Head of caudate nucleus (tissue), 42 donors: ENCODE measurements around the gene DNAH3.

Source experiments
- DNase-seq, 42 donors: peaks; one replicate each; pipeline versions ENCODE4 v3.0.0 to v3.0.0-alpha.2; 2020 to 2021; ENCODE audit warnings: mixed read lengths in 7 of 42
- intact Hi-C: fragments of 100-400 bp; cut with DNase I; formaldehyde crosslinking; loops from one replicate; pipeline ENCODE4 v1.15.0; 2022

Gene DNAH3

GRCh38 chr16:20901436-20902112 is 249.1 kb downstream of the DNAH3 start:
- peak in 41 of 42 donors; percentile 8 to 67 (median 38) for DNase-seq
- intact Hi-C loops: no loop called here

GRCh38 chr16:20901068-20901435 is 249.6 kb downstream of the DNAH3 start:
- intact Hi-C loops: no loop called here
- no peak for DNase-seq

DNA sequence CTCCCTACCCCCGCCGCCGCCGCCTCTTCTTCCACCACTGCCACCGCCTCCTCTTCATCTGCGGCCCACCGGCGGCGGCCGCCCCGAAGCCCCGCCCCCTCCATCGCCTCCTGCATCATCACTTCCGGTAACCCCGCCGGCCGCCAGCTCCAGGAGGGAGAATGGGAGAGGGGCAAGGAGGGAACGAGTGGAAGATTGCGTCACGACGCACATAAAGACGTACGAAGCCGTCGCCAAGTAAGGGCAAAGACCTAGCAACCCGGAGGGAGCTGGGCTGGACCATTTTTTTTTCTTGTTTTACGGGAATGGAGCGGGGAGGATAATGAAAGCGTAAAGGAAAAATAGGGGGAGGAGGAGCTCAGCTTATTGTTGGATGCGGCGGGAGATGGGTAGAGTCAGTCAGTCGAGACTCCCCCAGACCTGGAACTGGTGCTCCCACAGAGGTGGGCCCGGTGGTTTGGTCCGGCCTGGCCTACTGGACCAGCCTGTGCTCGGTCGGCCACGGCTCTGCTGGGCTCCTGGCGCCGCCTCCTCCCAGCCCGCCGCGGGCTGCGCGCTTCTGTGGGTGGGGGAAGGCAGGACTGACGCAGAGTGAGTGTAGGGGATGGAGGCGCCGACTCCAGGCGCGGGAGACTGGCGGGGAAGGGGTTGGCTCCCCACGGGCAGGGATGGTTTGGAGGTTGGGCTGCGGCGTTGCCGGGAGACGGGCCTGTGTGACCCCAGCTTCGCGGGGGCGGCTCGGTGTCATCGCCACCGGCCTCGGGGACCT is 250.2 kb downstream of the DNAH3 start, which contains the start of the genes DCUN1D3 and LYRM1:
Gene DCUN1D3, minus strand, starts transcription at position 60 of the 769 bp plus-strand sequence. CDS start 37,820 bp downstream, outside the sequence.
Gene LYRM1, plus strand, starts transcription at position 473 of the 769 bp plus-strand sequence. CDS start 14,785 bp downstream, outside the sequence.
- intact Hi-C loops: no loop called here
- DNase-seq: peak; percentile 89 to 98 (median 96)

GRCh38 chr16:20899477-20900298 is 251.0 kb downstream of the DNAH3 start:
- intact Hi-C loops: no loop called here

GRCh38 chr16:20899071-20899470 is 251.6 kb downstream of the DNAH3 start:
- intact Hi-C loops: no loop called here
- DNase-seq: peak in 1 of 42 donors; percentile 11

More at GRCh38 chr16:20899477-20900298, 251.0 kb downstream of the DNAH3 start:
- DNase-seq: peak in 17 of 42 donors; percentile 7 to 53 (median 18)

GRCh38 chr16:20897922-20898321 is 252.7 kb downstream of the DNAH3 start:
- intact Hi-C loops: no loop called here
- no peak for DNase-seq

DNA sequence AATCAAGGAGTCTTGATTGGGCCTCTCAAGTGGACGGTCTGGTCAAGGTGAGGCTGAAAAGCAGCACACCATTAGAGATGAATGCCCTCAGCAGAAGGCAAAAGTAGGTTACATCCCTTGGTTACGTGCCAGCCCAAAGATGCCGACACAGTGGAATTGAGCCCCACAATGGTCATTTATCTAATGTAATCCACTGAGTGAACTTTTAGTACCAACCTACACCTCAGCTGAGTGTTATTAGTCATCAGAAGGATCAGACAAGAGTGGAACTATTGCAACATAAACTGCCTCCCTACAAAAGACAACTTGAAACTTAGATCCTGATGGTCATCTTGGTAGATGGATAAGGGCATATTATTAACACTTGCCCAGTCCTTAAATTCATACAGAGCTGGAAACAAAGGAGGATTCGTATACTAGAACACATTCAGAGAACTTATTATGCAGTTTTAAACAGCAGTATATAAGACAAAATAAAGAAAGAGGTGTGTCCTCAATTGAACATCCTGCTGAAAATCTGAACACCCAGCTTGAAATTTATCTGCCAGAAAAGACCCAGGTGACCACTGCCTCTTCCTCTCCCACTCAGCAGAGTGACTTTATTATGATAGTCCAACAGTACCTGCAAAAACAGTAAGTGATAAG is 253.3 kb downstream of the DNAH3 start:
- intact Hi-C loops: no loop called here
- no peak for DNase-seq

- DNase-seq: no peak
- intact Hi-C loops: no loop called here
Observed at GRCh38 chr16:20894388-20894787, 256.3 kb downstream of the DNAH3 start.

- intact Hi-C loops: no loop called here
- no peak for DNase-seq
Observed at GRCh38 chr16:20889625-20890275, 260.9 kb downstream of the DNAH3 start.

- DNase-seq: no peak
- intact Hi-C loops: no loop called here
Observed at GRCh38 chr16:20887207-20887606, 263.4 kb downstream of the DNAH3 start.

GRCh38 chr16:20886320-20886719 is 264.3 kb downstream of the DNAH3 start:
- no peak for DNase-seq
- intact Hi-C loops: no loop called here

GRCh38 chr16:20884240-20884556 is 266.4 kb downstream of the DNAH3 start:
- no peak for DNase-seq
- intact Hi-C loops: no loop called here

GRCh38 chr16:20883554-20884239 is 266.9 kb downstream of the DNAH3 start:
- no peak for DNase-seq
- intact Hi-C loops: no loop called here
